HEK293 (cell line): ENCODE results near the gene UBE2J2.

Experiments used
- CTCF ChIA-PET: fragments of 350-600 bp; formaldehyde crosslinking; extraction: SDS; loops from one replicate; lab custom pipeline; 2021; ENCODE audit warnings: antibody characterized with exemption; lab: Yijun Ruan, JAX
- POLR2A ChIA-PET: fragments of 300-600 bp; formaldehyde crosslinking; extraction: SDS; loops from one replicate; lab custom pipeline; 2020; ENCODE audit warnings: antibody characterized with exemption, inconsistent platforms; lab: Yijun Ruan, JAX
- H3K27ac ChIP-seq: fragments of 200-500 bp; sonication (Bioruptor generic); 2 replicates; pipeline ENCODE4 v1.5.1; 2014; ENCODE audit warnings: low read depth, low read length, control low read depth, inconsistent platforms; ENCODE audit errors: extremely low read depth
- H3K36me3 ChIP-seq, 2 experiments: fragments of 200-500 bp in 1 of 2; sonication (Bioruptor generic) in 1 of 2; 1 replicate in 1 of 2; 2 replicates in 1 of 2; pipeline ENCODE4 v1.5.1; 2014 to 2017; ENCODE audit warnings: inconsistent platforms in 2 of 2, low read length in 2 of 2; ENCODE audit not compliant: control insufficient read depth in 2 of 2, insufficient read depth in 1 of 2
- H3K4me1 ChIP-seq: fragments of 200-500 bp; sonication (Bioruptor generic); 2 replicates; pipeline ENCODE4 v1.5.1; 2014; ENCODE audit warnings: mild to moderate bottlenecking, low read length, inconsistent platforms; ENCODE audit not compliant: control insufficient read depth, insufficient read depth
- H3K4me3 ChIP-seq: 2 replicates; pipeline ENCODE4 v1.5.1; 2011; ENCODE audit warnings: low read depth, mild to moderate bottlenecking, control low read depth, low read length, moderate library complexity
- H3K9me3 ChIP-seq: fragments of 200-500 bp; sonication (Bioruptor generic); 2 replicates; pipeline ENCODE4 v1.5.1; 2014; ENCODE audit warnings: low read depth, low read length, inconsistent platforms; ENCODE audit not compliant: control insufficient read depth, insufficient read depth
- BCL11A ChIP-seq: fragments of 450-650 bp; formaldehyde crosslinking; IDR thresholded peaks from 2 replicates; pipeline ENCODE4 v1.5.1; 2016; ENCODE audit warnings: low read depth, missing biosample characterization, missing genetic modification characterization
- EGR2 ChIP-seq: fragments of 450-650 bp; formaldehyde crosslinking; IDR thresholded peaks from 2 replicates; pipeline ENCODE4 v1.5.1; 2016; ENCODE audit warnings: low read depth, missing biosample characterization, missing genetic modification characterization
- GLI4 ChIP-seq: fragments of 450-650 bp; formaldehyde crosslinking; IDR thresholded peaks from 2 replicates; pipeline ENCODE4 v1.5.1; 2016; ENCODE audit warnings: missing biosample characterization, missing genetic modification characterization
- GLIS2 ChIP-seq: fragments of 450-650 bp; formaldehyde crosslinking; IDR thresholded peaks from 2 replicates; pipeline ENCODE4 v1.5.1; 2016; ENCODE audit warnings: missing biosample characterization, missing genetic modification characterization
- HOXD13 ChIP-seq: sonication (generic); formaldehyde crosslinking; IDR thresholded peaks from 2 replicates; pipeline ENCODE4 v1.8.0; 2022; ENCODE audit warnings: missing genetic modification reagents, borderline replicate concordance
- KLF17 ChIP-seq: fragments of 450-650 bp; formaldehyde crosslinking; IDR thresholded peaks from 2 replicates; pipeline ENCODE4 v1.5.1; 2016; ENCODE audit warnings: missing biosample characterization, missing genetic modification characterization
- KLF8 ChIP-seq: fragments of 450-650 bp; formaldehyde crosslinking; IDR thresholded peaks from 2 replicates; pipeline ENCODE4 v1.5.1; 2016; ENCODE audit warnings: missing biosample characterization, missing genetic modification characterization
- SCRT2 ChIP-seq: fragments of 450-650 bp; formaldehyde crosslinking; IDR thresholded peaks from 2 replicates; pipeline ENCODE4 v1.5.1; 2016; ENCODE audit warnings: missing biosample characterization, missing genetic modification characterization
- WT1 ChIP-seq: fragments of 450-650 bp; formaldehyde crosslinking; IDR thresholded peaks from 2 replicates; pipeline ENCODE4 v1.5.1; 2016; ENCODE audit warnings: missing biosample characterization, missing genetic modification characterization
- ZBTB10 ChIP-seq: fragments of 450-650 bp; formaldehyde crosslinking; IDR thresholded peaks from 2 replicates; pipeline ENCODE4 v1.5.1; 2016; ENCODE audit warnings: missing biosample characterization, missing genetic modification characterization
- ZFHX2 ChIP-seq: fragments of 450-650 bp; formaldehyde crosslinking; conservative IDR thresholded peaks from 2 replicates; pipeline ENCODE4 v1.5.1; 2016; ENCODE audit warnings: missing biosample characterization, missing genetic modification characterization
- ZNF10 ChIP-seq: fragments of 450-650 bp; formaldehyde crosslinking; IDR thresholded peaks from 2 replicates; pipeline ENCODE4 v1.5.1; 2017; ENCODE audit warnings: missing biosample characterization, missing genetic modification characterization
- ZNF121 ChIP-seq: fragments of 450-650 bp; formaldehyde crosslinking; IDR thresholded peaks from 2 replicates; pipeline ENCODE4 v1.5.1; 2016; ENCODE audit warnings: missing biosample characterization, missing genetic modification characterization
- ZNF133 ChIP-seq: fragments of 450-650 bp; formaldehyde crosslinking; IDR thresholded peaks from 2 replicates; pipeline ENCODE4 v1.5.1; 2016; ENCODE audit warnings: missing biosample characterization, missing genetic modification characterization
- ZNF155 ChIP-seq: fragments of 450-650 bp; formaldehyde crosslinking; IDR thresholded peaks from 2 replicates; pipeline ENCODE4 v1.5.1; 2016; ENCODE audit warnings: missing biosample characterization, missing genetic modification characterization
- ZNF157 ChIP-seq: fragments of 450-650 bp; formaldehyde crosslinking; IDR thresholded peaks from 2 replicates; pipeline ENCODE4 v1.5.1; 2016; ENCODE audit warnings: missing biosample characterization, missing genetic modification characterization
- ZNF18 ChIP-seq: fragments of 450-650 bp; formaldehyde crosslinking; IDR thresholded peaks from 2 replicates; pipeline ENCODE4 v1.5.1; 2016; ENCODE audit warnings: missing biosample characterization, missing genetic modification characterization
- ZNF266 ChIP-seq: fragments of 450-650 bp; formaldehyde crosslinking; IDR thresholded peaks from 2 replicates; pipeline ENCODE4 v1.5.1; 2016; ENCODE audit warnings: missing biosample characterization, missing genetic modification characterization, low read depth
- ZNF335 ChIP-seq: fragments of 450-650 bp; formaldehyde crosslinking; conservative IDR thresholded peaks from 2 replicates; pipeline ENCODE4 v1.5.1; 2016; ENCODE audit warnings: missing biosample characterization, missing genetic modification characterization
- ZNF433 ChIP-seq: fragments of 450-650 bp; formaldehyde crosslinking; IDR thresholded peaks from 2 replicates; pipeline ENCODE4 v1.5.1; 2016; ENCODE audit warnings: missing biosample characterization, missing genetic modification characterization, low read depth
- ZNF501 ChIP-seq: fragments of 450-650 bp; formaldehyde crosslinking; IDR thresholded peaks from 2 replicates; pipeline ENCODE4 v1.5.1; 2016; ENCODE audit warnings: missing biosample characterization, missing genetic modification characterization
- ZNF510 ChIP-seq: fragments of 450-650 bp; formaldehyde crosslinking; IDR thresholded peaks from 2 replicates; pipeline ENCODE4 v1.5.1; 2018; ENCODE audit warnings: mild to moderate bottlenecking, missing genetic modification characterization, missing biosample characterization; ENCODE audit not compliant: insufficient replicate concordance
- ZNF549 ChIP-seq: fragments of 450-650 bp; IDR thresholded peaks from 2 replicates; pipeline ENCODE4 v1.5.1; 2018; ENCODE audit warnings: missing biosample characterization, missing genetic modification characterization, mild to moderate bottlenecking, inconsistent platforms, moderate library complexity
- ZNF623 ChIP-seq: fragments of 450-650 bp; formaldehyde crosslinking; IDR thresholded peaks from 2 replicates; pipeline ENCODE4 v1.5.1; 2016; ENCODE audit warnings: missing biosample characterization, missing genetic modification characterization
- ZNF830 ChIP-seq: fragments of 450-650 bp; IDR thresholded peaks from 2 replicates; pipeline ENCODE4 v1.5.0; 2018; ENCODE audit warnings: missing biosample characterization, missing genetic modification characterization, low read depth, mild to moderate bottlenecking, moderate library complexity
- ZSCAN18 ChIP-seq: fragments of 450-650 bp; formaldehyde crosslinking; IDR thresholded peaks from 2 replicates; pipeline ENCODE4 v1.5.1; 2016; ENCODE audit warnings: missing biosample characterization, missing genetic modification characterization
- ZSCAN5A ChIP-seq: fragments of 450-650 bp; formaldehyde crosslinking; IDR thresholded peaks from 2 replicates; pipeline ENCODE4 v1.5.1; 2016; ENCODE audit warnings: missing biosample characterization, missing genetic modification characterization

The UBE2J2 gene

GRCh38 chr1:1320666-1321448 is 47.2 kb upstream of the UBE2J2 start:
- ChIA-PET POLR2A (no interaction called here), CTCF (interaction anchor here (0.6 kb wide), 1 partner anchor 202 kb away, joined by 4 read pairs; no protein-coding TSS in a partner anchor)
- no peak overlapping the region for H3K27ac ChIP-seq
- no peak overlapping the region for H3K4me3 ChIP-seq
- TF ChIP-seq ZNF501 (tag by site-specific recombination) (no peak), EGR2 (tag by site-specific recombination) (peak; percentile 12; the same call in 1 of the 2 replicates), ZNF623 (no peak), GLIS2 (peak; percentile 60), ZNF10 (tag by site-specific recombination) (0 out of 2 replicates have a peak, but pooled peaks have one; percentile 40), ZNF266 (no peak), ZNF335 (no peak), GLI4 (no peak), BCL11A (tag by site-specific recombination) (0 out of 2 replicates have a peak, but pooled peaks have one; percentile 6), ZBTB10 (tag by site-specific recombination) (no peak), ZFHX2 (tag by site-specific recombination) (peak; percentile 57), WT1 (tag by site-specific recombination) (no peak), ZNF433 (tag by site-specific recombination) (no peak), ZNF510 (tag by site-specific recombination) (no peak), ZNF549 (tag by site-specific recombination) (no peak), HOXD13 (CRISPR knock-in tag) (no peak), KLF17 (no peak)
- H3K9me3 ChIP-seq, result no peaks in the 10 kb centered on the region
- peaks cover 20 to 57% of the 10 kb centered on the region in 2 experiments for H3K36me3 ChIP-seq
- H3K4me1 ChIP-seq, result peaks cover 24% of the 10 kb centered on the region

- Histone ChIP-seq H3K27ac (no peak overlapping the region), H3K9me3 (no peaks in the 10 kb centered on the region), H3K4me1 (peaks cover 20% of the 10 kb centered on the region), H3K36me3 (peaks cover 20 to 66% of the 10 kb centered on the region in 2 experiments), H3K4me3 (no peak overlapping the region)
- POLR2A ChIA-PET, result no interaction called here
- CTCF ChIA-PET, result no interaction called here
- TF ChIP-seq KLF17 (no peak), ZSCAN18 (tag by site-specific recombination) (no peak), ZNF133 (no peak), SCRT2 (tag by site-specific recombination) (no peak), ZNF155 (tag by site-specific recombination) (no peak), ZNF121 (tag by site-specific recombination) (no peak), KLF8 (tag by site-specific recombination) (no peak), ZNF157 (tag by site-specific recombination) (no peak), ZNF18 (tag by site-specific recombination) (no peak), ZSCAN5A (tag by site-specific recombination) (no peak), ZNF830 (tag by site-specific recombination) (no peak)
These were observed 45.9 kb upstream of the UBE2J2 start for GRCh38 chr1:1319646-1319941.
